ENCODE results near the gene NISCH. TPM values are rescaled to one million over a fixed set of nuclear protein-coding genes. Genes with fewer than 3 reads are reported as not detected.

The NISCH gene
- total and polyA plus RNA-seq, 2 donors: 27.6 to 62.3 TPM

DNA sequence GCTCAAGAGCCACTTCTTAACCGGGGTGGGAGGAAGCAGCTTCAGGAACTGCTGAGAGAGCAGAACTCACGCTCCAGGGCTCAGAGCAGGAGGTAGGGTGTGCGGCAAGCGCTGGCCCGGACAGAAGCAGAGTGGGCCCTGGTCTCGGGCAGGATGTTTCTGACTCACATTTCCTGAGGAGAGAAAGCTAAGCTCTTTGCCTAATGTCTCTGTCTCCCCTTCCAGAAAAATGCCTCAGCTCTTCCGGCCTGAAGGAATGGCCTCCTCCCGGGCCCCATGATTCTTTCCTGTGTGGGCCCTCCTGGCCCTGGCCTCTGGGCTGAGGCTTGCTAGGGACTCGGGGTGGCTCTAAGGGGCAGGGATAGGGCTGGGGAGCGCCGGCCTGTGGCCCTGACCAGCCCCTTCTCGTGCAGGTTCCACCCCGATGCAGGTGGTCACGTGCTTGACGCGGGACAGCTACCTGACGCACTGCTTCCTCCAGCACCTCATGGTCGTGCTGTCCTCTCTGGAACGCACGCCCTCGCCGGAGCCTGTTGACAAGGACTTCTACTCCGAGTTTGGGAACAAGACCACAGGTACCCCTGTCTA is 35.6 kb downstream of the NISCH start:
- 90% methylated on average over 23 of the region's 23 CpGs for WGBS
- Histone ChIP-seq H3K4me1 (ENCODE audit: control insufficient read depth in 2 of 2, insufficient read depth in 2 of 2, low read length in 2 of 2) (peaks cover 0 to 9% of the 10 kb centered on the region in 2 donors), H3K27ac (ENCODE audit: low read depth in 1 of 2, low read length in 1 of 2) (no peak overlapping the region), H3K27me3 (ENCODE audit: control insufficient read depth in 2 of 2, insufficient read depth in 1 of 2, low read length in 1 of 2) (peaks cover 0 to 14% of the 10 kb centered on the region in 2 donors), H3K36me3 (ENCODE audit: control insufficient read depth in 2 of 2, insufficient read depth in 2 of 2, low read length in 1 of 2) (peaks cover 73 to 75% of the 10 kb centered on the region in 2 donors), H3K4me3 (ENCODE audit: low read length in 2 of 2) (no peak overlapping the region), H3K9me3 (ENCODE audit: control insufficient read depth in 2 of 2, insufficient read depth in 1 of 2, low read length in 1 of 2) (no peaks in the 10 kb centered on the region)
- no peak for DNase-seq (ENCODE audit: low read depth in 6 of 9, low spot score in 9 of 9)

DNA sequence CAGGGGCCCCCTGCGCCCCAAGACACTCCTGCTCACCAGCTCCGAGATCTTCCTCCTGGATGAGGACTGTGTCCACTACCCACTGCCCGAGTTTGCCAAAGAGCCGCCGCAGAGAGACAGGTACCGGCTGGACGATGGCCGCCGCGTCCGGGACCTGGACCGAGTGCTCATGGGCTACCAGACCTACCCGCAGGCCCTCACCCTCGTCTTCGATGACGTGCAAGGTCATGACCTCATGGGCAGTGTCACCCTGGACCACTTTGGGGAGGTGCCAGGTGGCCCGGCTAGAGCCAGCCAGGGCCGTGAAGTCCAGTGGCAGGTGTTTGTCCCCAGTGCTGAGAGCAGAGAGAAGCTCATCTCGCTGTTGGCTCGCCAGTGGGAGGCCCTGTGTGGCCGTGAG is 36.7 kb downstream of the NISCH start:
- Histone ChIP-seq H3K36me3 (ENCODE audit: control insufficient read depth in 2 of 2, insufficient read depth in 2 of 2, low read length in 1 of 2) (peaks cover 63 to 66% of the 10 kb centered on the region in 2 donors), H3K27me3 (ENCODE audit: control insufficient read depth in 2 of 2, insufficient read depth in 1 of 2, low read length in 1 of 2) (peaks cover 0 to 20% of the 10 kb centered on the region in 2 donors), H3K4me1 (ENCODE audit: control insufficient read depth in 2 of 2, insufficient read depth in 2 of 2, low read length in 2 of 2) (peaks cover 0 to 9% of the 10 kb centered on the region in 2 donors), H3K4me3 (ENCODE audit: low read length in 2 of 2) (no peak overlapping the region), H3K9me3 (ENCODE audit: control insufficient read depth in 2 of 2, insufficient read depth in 1 of 2, low read length in 1 of 2) (no peaks in the 10 kb centered on the region), H3K27ac (ENCODE audit: low read depth in 1 of 2, low read length in 1 of 2) (no peak overlapping the region)
- DNase-seq (ENCODE audit: low read depth in 6 of 9, low spot score in 9 of 9): no peak
- 97% methylated on average over 21 of the region's 21 CpGs for WGBS

- WGBS: 98% methylated on average over 7 of the region's 7 CpGs
- H3K9me3 ChIP-seq (ENCODE audit: control insufficient read depth in 2 of 2, insufficient read depth in 1 of 2, low read length in 1 of 2): no peaks in the 10 kb centered on the region
- H3K27ac ChIP-seq (ENCODE audit: low read depth in 1 of 2, low read length in 1 of 2): no peak overlapping the region
- H3K4me3 ChIP-seq (ENCODE audit: low read length in 2 of 2): no peak overlapping the region
- H3K27me3 ChIP-seq (ENCODE audit: control insufficient read depth in 2 of 2, insufficient read depth in 1 of 2, low read length in 1 of 2): peaks cover 0 to 28% of the 10 kb centered on the region in 2 donors
- peaks cover 50 to 52% of the 10 kb centered on the region in 2 donors for H3K36me3 ChIP-seq (ENCODE audit: control insufficient read depth in 2 of 2, insufficient read depth in 2 of 2, low read length in 1 of 2)
- peaks cover 0 to 14% of the 10 kb centered on the region in 2 donors for H3K4me1 ChIP-seq (ENCODE audit: control insufficient read depth in 2 of 2, insufficient read depth in 2 of 2, low read length in 2 of 2)
- DNase-seq (ENCODE audit: low read depth in 6 of 9, low spot score in 9 of 9): no peak
Measured at GRCh38 chr3:52493232-52494017, 38.0 kb downstream of the NISCH start.

DNA sequence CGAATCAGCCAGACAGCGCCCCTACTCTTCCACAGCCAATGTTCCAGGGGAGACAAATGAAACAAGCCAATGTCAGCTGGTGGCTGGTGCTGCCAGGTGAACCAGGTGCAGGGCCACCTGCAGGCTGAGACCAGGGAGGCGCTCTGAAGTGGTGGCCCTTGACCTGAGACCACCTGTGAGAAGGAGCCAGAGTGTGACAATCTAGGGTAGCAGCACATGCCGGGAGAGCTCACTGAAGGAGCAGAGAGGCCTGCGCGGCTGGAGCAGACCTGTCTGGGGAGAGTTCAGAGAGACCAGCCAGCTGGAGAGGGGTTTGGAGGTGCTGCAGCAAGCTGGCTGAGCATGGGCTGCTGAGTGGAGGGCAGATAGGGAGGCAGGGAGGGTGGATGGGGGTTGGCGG is 39.0 kb downstream of the NISCH start:
- Histone ChIP-seq H3K9me3 (ENCODE audit: control insufficient read depth in 2 of 2, insufficient read depth in 1 of 2, low read length in 1 of 2) (no peaks in the 10 kb centered on the region), H3K4me3 (ENCODE audit: low read length in 2 of 2) (no peak overlapping the region), H3K36me3 (ENCODE audit: control insufficient read depth in 2 of 2, insufficient read depth in 2 of 2, low read length in 1 of 2) (peaks cover 41 to 42% of the 10 kb centered on the region in 2 donors), H3K27ac (ENCODE audit: low read depth in 1 of 2, low read length in 1 of 2) (no peak overlapping the region), H3K4me1 (ENCODE audit: control insufficient read depth in 2 of 2, insufficient read depth in 2 of 2, low read length in 2 of 2) (peaks cover 0 to 23% of the 10 kb centered on the region in 2 donors), H3K27me3 (ENCODE audit: control insufficient read depth in 2 of 2, insufficient read depth in 1 of 2, low read length in 1 of 2) (peaks cover 0 to 35% of the 10 kb centered on the region in 2 donors)
- peak in 1 of 9 donors; percentile 13 for DNase-seq (ENCODE audit: low read depth in 6 of 9, low spot score in 9 of 9)
- WGBS: 94% methylated on average over 7 of the region's 7 CpGs

DNA sequence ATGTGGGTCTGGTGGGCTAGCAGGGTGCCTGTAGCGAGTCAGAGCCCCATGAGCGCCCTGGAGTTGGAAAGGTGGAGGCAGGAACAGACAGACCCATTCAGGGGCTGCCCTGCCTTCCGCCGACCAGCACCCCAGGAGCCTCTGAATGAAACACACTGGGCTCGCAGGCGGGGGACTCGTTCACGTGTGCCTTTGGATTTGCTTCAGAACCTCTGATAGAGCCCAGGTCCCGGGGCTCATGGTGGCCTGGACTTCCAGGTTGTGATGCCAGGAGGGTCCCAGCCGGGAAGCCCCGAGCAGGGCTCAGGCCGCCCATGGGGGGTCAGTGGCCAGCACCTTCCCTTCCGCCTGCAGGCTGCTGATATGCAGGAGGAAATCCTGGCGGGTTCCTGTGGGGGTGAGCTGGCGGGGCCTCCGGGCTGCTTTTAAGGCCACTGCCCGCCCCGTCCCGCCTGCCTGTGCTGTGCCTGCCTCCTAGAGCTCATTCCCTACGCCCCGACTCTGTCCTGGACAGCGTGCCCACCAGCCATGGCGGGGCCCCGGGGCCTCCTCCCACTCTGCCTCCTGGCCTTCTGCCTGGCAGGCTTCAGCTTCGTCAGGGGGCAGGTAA is 39.6 kb downstream of the NISCH start, which contains the start of gene STAB1:
STAB1 (plus strand) TSS at position 453 of the 610 bp plus-strand sequence; CDS start at position 529, 76 bp downstream.
- Histone ChIP-seq H3K27me3 (ENCODE audit: control insufficient read depth in 2 of 2, insufficient read depth in 1 of 2, low read length in 1 of 2) (peaks cover 0 to 35% of the 10 kb centered on the region in 2 donors), H3K27ac (ENCODE audit: low read depth in 1 of 2, low read length in 1 of 2) (no peak within 1 kb of the TSS), H3K4me1 (ENCODE audit: control insufficient read depth in 2 of 2, insufficient read depth in 2 of 2, low read length in 2 of 2) (peaks cover 0 to 23% of the 10 kb centered on the region in 2 donors), H3K9me3 (ENCODE audit: control insufficient read depth in 2 of 2, insufficient read depth in 1 of 2, low read length in 1 of 2) (no peaks in the 10 kb centered on the region), H3K4me3 (ENCODE audit: low read length in 2 of 2) (no peak within 1 kb of the TSS), H3K36me3 (ENCODE audit: control insufficient read depth in 2 of 2, insufficient read depth in 2 of 2, low read length in 1 of 2) (peaks cover 36 to 37% of the 10 kb centered on the region in 2 donors)
- no peak for DNase-seq (ENCODE audit: low read depth in 6 of 9, low spot score in 9 of 9)
- WGBS: 39% methylated on average over 25 of the region's 25 CpGs

GRCh38 chr3:52495777-52496602 is 40.6 kb downstream of the NISCH start:
- no peak for DNase-seq (ENCODE audit: low read depth in 6 of 9, low spot score in 9 of 9)
- Histone ChIP-seq H3K36me3 (ENCODE audit: control insufficient read depth in 2 of 2, insufficient read depth in 2 of 2, low read length in 1 of 2) (peaks cover 26 to 27% of the 10 kb centered on the region in 2 donors), H3K9me3 (ENCODE audit: control insufficient read depth in 2 of 2, insufficient read depth in 1 of 2, low read length in 1 of 2) (no peaks in the 10 kb centered on the region), H3K4me1 (ENCODE audit: control insufficient read depth in 2 of 2, insufficient read depth in 2 of 2, low read length in 2 of 2) (peaks cover 0 to 23% of the 10 kb centered on the region in 2 donors), H3K4me3 (ENCODE audit: low read length in 2 of 2) (no peak overlapping the region), H3K27ac (ENCODE audit: low read depth in 1 of 2, low read length in 1 of 2) (no peak overlapping the region), H3K27me3 (ENCODE audit: control insufficient read depth in 2 of 2, insufficient read depth in 1 of 2, low read length in 1 of 2) (peaks cover 0 to 35% of the 10 kb centered on the region in 2 donors)
- 88% methylated on average over 16 of the region's 16 CpGs for WGBS

GRCh38 chr3:52498137-52499054 is 43.0 kb downstream of the NISCH start:
- Histone ChIP-seq H3K27me3 (ENCODE audit: control insufficient read depth in 2 of 2, insufficient read depth in 1 of 2, low read length in 1 of 2) (peaks cover 0 to 35% of the 10 kb centered on the region in 2 donors), H3K4me3 (ENCODE audit: low read length in 2 of 2) (no peak overlapping the region), H3K9me3 (ENCODE audit: control insufficient read depth in 2 of 2, insufficient read depth in 1 of 2, low read length in 1 of 2) (no peaks in the 10 kb centered on the region), H3K27ac (ENCODE audit: low read depth in 1 of 2, low read length in 1 of 2) (no peak overlapping the region), H3K4me1 (ENCODE audit: control insufficient read depth in 2 of 2, insufficient read depth in 2 of 2, low read length in 2 of 2) (peaks cover 0 to 23% of the 10 kb centered on the region in 2 donors), H3K36me3 (ENCODE audit: control insufficient read depth in 2 of 2, insufficient read depth in 2 of 2, low read length in 1 of 2) (peaks cover 2 to 3% of the 10 kb centered on the region in 2 donors)
- 12% methylated on average over 24 of the region's 24 CpGs for WGBS
- DNase-seq (ENCODE audit: low read depth in 6 of 9, low spot score in 9 of 9): peak in 5 of 9 donors; percentile 6 to 45 (median 13)

DNA sequence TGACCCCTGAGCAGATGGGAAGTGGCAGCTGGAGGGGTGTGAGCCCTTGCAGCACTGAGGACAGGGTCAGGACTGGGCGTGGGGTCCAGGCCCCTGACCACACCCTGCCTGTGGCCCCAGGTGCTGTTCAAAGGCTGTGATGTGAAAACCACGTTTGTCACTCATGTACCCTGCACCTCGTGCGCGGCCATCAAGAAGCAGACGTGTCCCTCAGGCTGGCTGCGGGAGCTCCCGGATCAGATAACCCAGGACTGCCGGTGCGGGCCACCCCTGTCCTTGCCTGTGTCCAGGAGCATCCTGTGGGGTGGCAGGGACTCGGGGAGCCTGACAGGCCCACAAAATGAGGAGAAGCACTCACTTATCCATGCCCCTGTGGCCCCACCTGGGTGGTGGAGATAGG is 45.6 kb downstream of the NISCH start:
- no peak for DNase-seq (ENCODE audit: low read depth in 6 of 9, low spot score in 9 of 9)
- no peak overlapping the region for H3K4me3 ChIP-seq (ENCODE audit: low read length in 2 of 2)
- H3K9me3 ChIP-seq (ENCODE audit: control insufficient read depth in 2 of 2, insufficient read depth in 1 of 2, low read length in 1 of 2): no peaks in the 10 kb centered on the region
- H3K36me3 ChIP-seq (ENCODE audit: control insufficient read depth in 2 of 2, insufficient read depth in 2 of 2, low read length in 1 of 2): no peaks in the 10 kb centered on the region
- H3K27ac ChIP-seq (ENCODE audit: low read depth in 1 of 2, low read length in 1 of 2): no peak overlapping the region
- 91% methylated on average over 11 of the region's 11 CpGs for WGBS
- peaks cover 0 to 21% of the 10 kb centered on the region in 2 donors for H3K27me3 ChIP-seq (ENCODE audit: control insufficient read depth in 2 of 2, insufficient read depth in 1 of 2, low read length in 1 of 2)
- peaks cover 0 to 14% of the 10 kb centered on the region in 2 donors for H3K4me1 ChIP-seq (ENCODE audit: control insufficient read depth in 2 of 2, insufficient read depth in 2 of 2, low read length in 2 of 2)

All from thymus (tissue), 11 donors.